ENCODE data around the gene SRSF4.

The SRSF4 gene

GRCh38 chr1:29200906-29201594, 19.4 kb upstream of the SRSF4 start:
- FAIRE-seq, result no peak

GRCh38 chr1:29197993-29198392, 16.3 kb upstream of the SRSF4 start:
- no peak for FAIRE-seq

GRCh38 chr1:29197590-29197924, 15.9 kb upstream of the SRSF4 start:
- no peak for FAIRE-seq

- no peak for FAIRE-seq
Measured at GRCh38 chr1:29196863-29197589, 15.3 kb upstream of the SRSF4 start.

- FAIRE-seq, result no peak
Measured at GRCh38 chr1:29195881-29196291, 14.2 kb upstream of the SRSF4 start.

DNA sequence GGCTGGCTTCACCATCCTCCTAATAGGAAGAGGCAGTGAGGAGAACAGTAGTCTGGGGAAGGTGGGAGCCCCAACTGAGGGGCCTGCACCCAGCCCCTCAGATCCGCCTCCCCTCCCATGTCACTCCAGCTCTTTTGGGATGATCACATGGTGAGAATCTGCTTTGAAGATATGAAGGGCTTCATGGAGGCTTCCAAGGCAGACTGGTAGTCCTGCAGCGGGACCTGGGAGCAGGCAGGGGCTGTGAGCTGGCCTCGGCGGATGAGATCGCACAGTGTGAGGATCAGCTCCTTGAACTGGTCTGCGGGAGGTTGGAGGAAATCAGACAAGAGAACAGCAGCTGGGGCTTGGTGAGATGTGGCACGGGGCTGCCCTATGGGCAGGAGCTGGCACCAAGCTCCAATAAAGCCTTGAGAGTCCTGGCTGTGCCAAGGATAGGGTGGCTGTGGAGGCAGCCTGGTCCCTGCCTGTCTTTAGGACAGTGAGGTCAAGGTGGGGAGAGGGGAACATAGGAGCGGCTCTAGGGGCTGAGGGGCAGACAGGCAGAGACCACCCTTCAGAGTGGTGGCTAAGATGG, 12.3 kb upstream of the SRSF4 start:
- FAIRE-seq, result no peak

DNA sequence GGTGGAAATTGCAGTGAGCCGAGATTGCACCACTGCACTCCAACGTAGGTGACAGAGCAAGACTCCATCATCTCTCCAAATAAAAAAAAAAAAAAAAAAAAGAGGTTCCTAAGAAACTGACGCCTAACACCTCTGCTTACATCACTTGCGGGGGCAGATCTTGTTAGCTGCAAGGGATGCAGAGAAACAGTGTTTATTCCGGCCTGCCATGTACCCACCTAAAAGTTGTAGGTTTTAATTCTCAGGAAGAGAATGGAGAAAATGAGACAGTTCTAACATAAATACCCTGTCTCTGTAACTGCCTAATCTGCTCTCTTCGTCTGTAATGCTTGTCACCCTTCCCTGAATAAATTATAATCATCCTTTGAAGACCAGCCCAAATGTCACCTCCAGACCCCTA, 9.0 kb upstream of the SRSF4 start:
- FAIRE-seq, result no peak

GRCh38 chr1:29186707-29187106, 5.0 kb upstream of the SRSF4 start:
- FAIRE-seq, result no peak

DNA sequence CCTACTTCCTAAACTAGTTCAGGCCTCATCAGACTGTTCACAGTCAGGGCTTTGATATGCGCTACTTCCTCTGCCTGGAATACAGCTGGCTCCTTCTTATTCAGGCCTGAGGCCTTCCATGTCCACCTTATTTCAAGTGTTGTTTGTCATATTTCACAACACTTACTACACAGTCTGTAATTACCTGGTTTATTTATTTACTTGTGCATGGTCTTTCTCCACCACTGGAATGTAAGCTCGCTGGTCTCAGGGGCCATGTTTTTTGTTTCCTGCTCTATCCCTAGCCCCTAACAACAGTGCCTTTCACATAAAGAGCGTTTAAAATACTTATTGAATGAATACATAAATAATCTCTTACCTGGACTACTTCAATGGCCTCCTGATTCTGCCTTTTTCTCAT, 4.6 kb upstream of the SRSF4 start:
- no peak for FAIRE-seq

DNA sequence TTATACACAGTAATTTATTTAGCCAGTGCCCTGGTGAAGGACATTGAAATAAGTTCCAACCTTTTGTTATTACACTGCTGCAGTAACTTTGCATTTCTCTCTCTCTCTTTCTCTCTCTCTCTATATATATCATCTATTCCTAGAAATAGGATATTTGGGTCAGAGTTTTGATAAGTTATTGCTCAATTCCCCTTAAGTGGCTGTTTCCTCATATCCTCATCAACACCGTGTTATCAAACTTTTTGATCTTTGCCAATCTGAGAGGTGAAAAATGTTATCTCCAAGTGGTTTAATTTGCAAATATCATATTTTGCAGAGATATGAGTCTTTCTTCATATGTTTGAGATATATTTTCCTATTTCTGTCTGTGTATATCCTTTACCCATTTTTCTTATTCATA, 1.6 kb upstream of the SRSF4 start:
- no peak for FAIRE-seq

- FAIRE-seq, result no peak
Measured at GRCh38 chr1:29180497-29181412, 945 bp downstream of the SRSF4 start.

- FAIRE-seq, result no peak
Measured at GRCh38 chr1:29179641-29180184, 2.0 kb downstream of the SRSF4 start.

GRCh38 chr1:29177022-29177705, 4.5 kb downstream of the SRSF4 start:
- no peak for FAIRE-seq

DNA sequence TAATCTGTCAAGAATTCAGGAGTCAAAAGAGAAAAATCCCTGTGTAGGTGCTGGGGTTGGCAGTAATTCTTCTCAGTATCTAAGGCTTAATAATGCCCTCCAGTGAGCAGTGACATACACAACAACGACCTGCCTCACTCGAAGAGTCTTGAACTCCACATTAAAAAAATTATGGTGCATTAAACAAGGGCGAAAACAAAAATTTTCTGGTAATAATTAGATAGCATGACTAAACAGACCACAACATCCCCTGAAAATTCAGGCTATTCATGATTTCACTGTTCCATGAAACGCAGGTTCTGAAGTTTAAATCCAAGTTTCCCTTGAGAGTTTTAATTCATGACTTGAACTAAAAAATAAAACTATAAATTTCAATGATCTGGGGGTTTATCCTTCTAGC, 5.1 kb downstream of the SRSF4 start:
- no peak for FAIRE-seq

DNA sequence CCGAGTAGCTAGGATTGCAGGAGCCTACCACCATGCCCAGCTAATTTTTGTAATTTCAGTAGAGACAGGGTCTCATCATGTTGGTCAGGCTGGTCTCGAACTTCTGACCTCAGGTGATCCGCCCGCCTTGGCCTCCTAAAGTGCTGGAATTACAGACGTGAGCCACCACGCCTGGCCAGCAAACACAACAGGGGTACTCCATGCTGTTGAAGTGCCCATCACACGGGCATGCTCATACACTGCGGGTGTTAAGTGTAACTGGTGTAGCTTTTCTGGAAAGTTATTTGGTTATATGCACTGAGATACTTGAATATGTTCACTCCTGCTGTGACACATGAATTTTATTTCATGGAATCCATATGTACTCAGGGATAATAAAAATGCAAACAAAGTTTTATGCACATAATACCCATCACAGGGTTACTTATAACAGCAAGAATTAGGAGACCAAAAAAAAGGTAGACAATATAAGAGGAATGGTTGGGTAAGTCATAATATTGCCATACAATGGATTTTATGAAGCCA, 9.2 kb downstream of the SRSF4 start:
- no peak for FAIRE-seq

GRCh38 chr1:29171521-29171920, 10.2 kb downstream of the SRSF4 start:
- FAIRE-seq, result no peak

DNA sequence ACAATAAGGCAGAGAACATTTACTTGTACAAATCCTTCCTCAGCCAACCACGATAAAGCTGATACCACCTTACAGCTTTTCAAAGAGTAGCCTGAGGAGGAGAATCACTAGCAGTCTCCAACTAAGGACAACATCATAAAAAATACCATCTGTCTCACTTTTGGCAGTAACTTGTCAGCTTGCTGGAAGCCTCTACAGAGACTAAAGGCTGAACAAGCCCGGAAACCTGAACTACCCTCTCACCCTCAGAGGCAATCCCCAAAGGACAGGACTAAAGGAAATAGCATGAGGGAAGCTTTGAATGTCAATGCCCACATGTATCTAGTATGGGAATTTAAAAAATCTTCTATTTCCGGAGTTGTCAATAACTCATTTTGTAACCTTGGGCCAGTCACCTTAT, 10.6 kb downstream of the SRSF4 start:
- FAIRE-seq, result no peak

DNA sequence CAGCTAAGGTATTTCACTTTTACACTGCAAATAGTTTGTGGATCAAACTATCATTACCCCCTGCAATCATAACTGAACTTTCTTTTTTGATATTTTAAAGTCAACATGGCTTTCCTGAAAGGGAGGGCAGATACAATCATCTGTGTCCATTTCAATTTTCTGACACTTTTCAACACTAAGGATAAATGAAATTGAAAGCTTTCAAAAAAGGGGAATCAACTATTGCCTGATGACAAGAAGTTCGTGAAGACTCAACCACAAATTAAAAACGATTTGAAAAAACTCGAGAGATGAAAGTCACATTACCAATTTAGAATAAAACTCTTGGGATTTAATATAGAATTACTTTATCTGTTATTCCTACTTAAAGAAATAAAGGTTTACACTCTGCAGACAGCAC, 11.7 kb downstream of the SRSF4 start:
- no peak for FAIRE-seq

- FAIRE-seq, result no peak
Measured at GRCh38 chr1:29167904-29168303, 13.8 kb downstream of the SRSF4 start.

GRCh38 chr1:29166291-29166878, 15.3 kb downstream of the SRSF4 start:
- no peak for FAIRE-seq

- FAIRE-seq, result no peak
Measured at GRCh38 chr1:29164588-29164987, 17.1 kb downstream of the SRSF4 start.
